Measurements from ENCODE around the gene PTCH2. TPM values are rescaled to one million over a fixed set of nuclear protein-coding genes. Genes with fewer than 3 reads are reported as not detected.

PTCH2 gene
- total RNA-seq, 2 donors from 2014 or later, result 1.8 to 3.2 TPM

GRCh38 chr1:44810101-44810761, 32.8 kb downstream of the PTCH2 start:
- no peaks in the 10 kb centered on the region for H3K9me3 Mint-ChIP-seq
- peak overlapping the region; percentile 88 for H3K27ac Mint-ChIP-seq
- peaks cover 8 to 17% of the 10 kb centered on the region in 2 donors for H3K36me3 Mint-ChIP-seq (ENCODE audit: insufficient read depth in 2 of 2)
- peaks cover 83% of the 10 kb centered on the region for H3K4me1 Mint-ChIP-seq (ENCODE audit: low read depth)
- peak overlapping the region; percentile 84 to 99 for H3K4me3 Mint-ChIP-seq
- no peaks in the 10 kb centered on the region for H3K27me3 Mint-ChIP-seq (ENCODE audit: low read depth)
- no peak for ATAC-seq (replicated peaks in 1 of 2)
- DNase-seq, result peak; percentile 40 to 47

DNA sequence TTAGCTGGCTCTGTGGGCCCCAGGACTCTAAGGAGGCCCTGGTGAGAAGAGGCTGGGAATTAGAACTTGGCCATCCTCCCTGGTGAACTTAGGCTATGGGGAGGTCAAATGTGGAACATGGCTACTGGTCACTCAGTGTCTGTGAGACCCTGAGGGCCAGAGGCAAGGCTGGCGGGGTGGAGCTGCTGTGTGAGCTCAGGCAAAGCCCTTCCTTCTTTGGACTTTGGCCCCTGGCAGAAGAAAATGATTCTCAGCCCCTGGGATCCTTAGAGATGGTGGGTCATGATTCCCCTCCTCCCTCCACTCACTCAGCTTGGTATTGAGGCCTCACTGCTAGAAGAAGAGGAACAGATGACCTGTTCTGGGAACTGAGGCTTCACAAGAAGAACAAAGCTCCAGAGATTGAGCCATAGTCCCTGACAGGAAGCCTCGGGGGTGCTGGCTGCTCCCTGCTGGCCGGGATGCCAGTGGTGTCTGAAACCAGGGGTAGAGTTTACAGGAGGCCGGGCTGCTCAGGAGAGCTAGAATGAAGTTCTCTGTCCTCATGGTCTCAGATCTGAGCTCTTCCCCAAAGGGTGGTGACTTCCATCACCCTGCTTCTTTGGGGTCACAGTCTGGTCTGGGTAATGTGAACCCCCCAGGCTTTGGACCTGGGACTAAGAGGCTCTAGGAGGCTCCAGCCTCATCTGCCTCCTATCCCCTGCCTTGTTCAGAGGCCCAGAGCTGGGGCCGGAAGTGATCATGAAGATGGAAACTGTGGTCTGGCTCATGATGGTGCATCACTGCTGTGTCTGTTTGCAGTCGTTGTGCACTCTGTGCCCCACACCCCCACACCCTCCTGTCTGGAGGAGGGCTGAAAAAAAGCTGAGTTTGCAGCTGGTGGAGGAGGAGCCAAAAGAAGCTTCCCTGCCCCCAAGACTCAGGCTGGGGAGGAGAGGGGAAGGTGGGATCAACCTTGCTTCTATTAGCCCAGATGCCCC, 33.8 kb downstream of the PTCH2 start:
- DNase-seq (peak; percentile 88 to 91), ATAC-seq (replicated peaks in 1 of 2) (peak; percentile 67 to 68)
- Mint-ChIP-seq H3K4me3 (peak overlapping the region; percentile 84 to 99), H3K9me3 (no peaks in the 10 kb centered on the region), H3K4me1 (ENCODE audit: low read depth) (peaks cover 83% of the 10 kb centered on the region), H3K36me3 (ENCODE audit: insufficient read depth in 2 of 2) (peaks cover 6 to 20% of the 10 kb centered on the region in 2 donors), H3K27me3 (ENCODE audit: low read depth) (no peaks in the 10 kb centered on the region), H3K27ac (peak overlapping the region; percentile 88)

DNA sequence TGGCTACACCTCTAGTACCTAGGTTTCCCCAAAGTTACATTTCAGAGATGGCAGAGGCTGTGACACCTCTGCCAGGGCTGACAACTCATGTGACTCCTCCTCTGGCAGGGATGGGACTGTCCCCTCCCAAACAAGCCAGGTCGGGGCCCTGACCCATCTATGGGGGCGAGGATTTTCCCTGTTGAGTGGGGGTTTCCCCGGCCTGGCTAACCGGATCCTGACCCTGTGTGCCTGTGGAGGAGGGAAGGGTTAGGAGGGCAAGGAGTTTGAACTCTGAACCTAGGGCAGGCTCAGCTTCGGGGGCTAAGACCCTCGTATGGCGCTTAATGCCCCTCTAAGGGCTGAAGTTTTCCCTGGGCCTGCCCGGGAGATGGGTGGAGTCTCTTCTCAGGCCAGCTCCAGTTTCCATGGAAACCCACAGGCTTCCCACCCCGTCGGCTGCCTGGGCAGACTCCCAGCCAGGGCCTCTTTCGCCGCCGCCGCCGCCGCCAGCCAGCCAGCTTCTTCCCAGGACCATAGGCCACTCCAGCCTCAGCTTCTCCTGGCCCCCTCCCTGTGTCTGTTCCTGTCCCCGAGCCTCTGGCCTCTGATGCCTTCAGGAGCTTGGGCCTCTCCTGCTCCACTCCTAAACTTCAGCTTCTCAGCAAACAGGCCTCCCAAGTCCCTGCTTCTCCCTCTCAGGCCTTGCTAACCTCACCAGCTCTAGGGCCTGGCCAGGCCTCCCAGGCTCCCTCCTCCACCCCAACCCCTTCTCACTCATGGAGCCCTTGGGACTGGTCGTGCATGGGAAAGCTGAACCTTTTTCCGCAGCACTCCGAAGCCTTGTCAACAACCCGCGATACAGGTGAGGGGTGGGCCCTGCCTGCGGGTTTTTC, 34.8 kb downstream of the PTCH2 start, which contains the start of gene BTBD19:
BTBD19 (plus strand) TSS at position 461 of the 875 bp plus-strand sequence; CDS start at position 759, 298 bp downstream.
- Mint-ChIP-seq H3K27ac (peak within 1 kb of the TSS; percentile 95), H3K4me3 (peak within 1 kb of the TSS; percentile 84 to 99), H3K4me1 (ENCODE audit: low read depth) (peaks cover 88% of the 10 kb centered on the region), H3K36me3 (ENCODE audit: insufficient read depth in 2 of 2) (peaks cover 7 to 22% of the 10 kb centered on the region in 2 donors), H3K9me3 (no peaks in the 10 kb centered on the region), H3K27me3 (ENCODE audit: low read depth) (no peaks in the 10 kb centered on the region)
- ATAC-seq (replicated peaks in 1 of 2) (peak; percentile 40 to 45), DNase-seq (peak; percentile 78 to 82)

- ATAC-seq (replicated peaks in 1 of 2), result peak; percentile 58 to 67
- Mint-ChIP-seq H3K27me3 (ENCODE audit: low read depth) (no peaks in the 10 kb centered on the region), H3K27ac (peak overlapping the region; percentile 94), H3K9me3 (no peaks in the 10 kb centered on the region), H3K4me1 (ENCODE audit: low read depth) (peaks cover 94% of the 10 kb centered on the region), H3K4me3 (peak overlapping the region; percentile 84 to 99), H3K36me3 (ENCODE audit: insufficient read depth in 2 of 2) (peaks cover 11 to 28% of the 10 kb centered on the region in 2 donors)
- DNase-seq, result peak; percentile 86 to 89
Observed at GRCh38 chr1:44807364-44808062, 35.5 kb downstream of the PTCH2 start.

DNA sequence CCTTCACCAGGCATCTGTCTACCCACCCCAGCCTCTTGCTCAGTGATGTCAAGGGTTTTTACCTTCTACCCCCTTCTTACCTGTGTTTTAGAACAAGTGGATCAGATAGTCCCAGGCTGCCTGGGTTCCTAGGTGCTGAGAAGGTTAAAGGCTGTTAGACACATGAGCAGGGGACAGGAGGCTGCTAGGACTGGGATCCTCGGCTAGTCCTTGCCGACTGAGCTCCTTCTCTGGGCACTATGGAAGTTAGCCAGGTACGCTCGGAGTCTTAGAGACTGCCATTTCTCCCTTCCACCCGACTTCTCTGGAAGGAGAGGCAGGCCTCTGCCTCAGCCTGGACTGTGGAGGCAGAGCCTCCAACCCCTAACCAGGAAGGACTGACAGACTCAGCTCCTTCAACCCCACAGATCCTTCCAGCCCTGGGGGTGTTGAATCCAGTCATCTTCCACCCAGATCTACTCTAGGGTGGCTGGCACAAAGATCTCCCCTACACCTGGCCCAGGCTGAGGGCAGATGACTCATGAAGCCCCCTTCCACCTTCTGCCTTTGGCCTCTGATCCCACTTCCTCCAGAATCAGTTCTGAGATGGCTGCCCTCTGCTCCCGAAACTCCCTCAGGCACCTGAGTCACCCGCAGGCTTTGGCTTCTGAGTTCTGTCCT, 36.2 kb downstream of the PTCH2 start, which contains the start of gene DYNLT4:
DYNLT4 (minus strand) TSS at position 648 of the 660 bp plus-strand sequence. CDS start 683 bp downstream, outside the sequence.
- Mint-ChIP-seq H3K9me3 (no peaks in the 10 kb centered on the region), H3K27me3 (ENCODE audit: low read depth) (no peaks in the 10 kb centered on the region), H3K27ac (peak within 1 kb of the TSS; percentile 94), H3K4me3 (peak within 1 kb of the TSS; percentile 84 to 99), H3K4me1 (ENCODE audit: low read depth) (peaks cover 94% of the 10 kb centered on the region), H3K36me3 (ENCODE audit: insufficient read depth in 2 of 2) (peaks cover 15 to 33% of the 10 kb centered on the region in 2 donors)
- peak in 1 of 2 donors; percentile 20 for ATAC-seq (replicated peaks in 1 of 2)
- DNase-seq, result no peak

- peaks cover 90% of the 10 kb centered on the region for H3K4me1 Mint-ChIP-seq (ENCODE audit: low read depth)
- no peak overlapping the region for H3K27ac Mint-ChIP-seq
- DNase-seq, result no peak
- no peaks in the 10 kb centered on the region for H3K9me3 Mint-ChIP-seq
- H3K36me3 Mint-ChIP-seq (ENCODE audit: insufficient read depth in 2 of 2), result peaks cover 15 to 34% of the 10 kb centered on the region in 2 donors
- H3K27me3 Mint-ChIP-seq (ENCODE audit: low read depth), result no peaks in the 10 kb centered on the region
- peak overlapping the region in 1 of 2 donors; percentile 8 for H3K4me3 Mint-ChIP-seq
- no peak for ATAC-seq (replicated peaks in 1 of 2)
Observed at GRCh38 chr1:44806025-44806703, 36.9 kb downstream of the PTCH2 start.

- DNase-seq (no peak), ATAC-seq (replicated peaks in 1 of 2) (no peak)
- Mint-ChIP-seq H3K4me1 (ENCODE audit: low read depth) (peaks cover 83% of the 10 kb centered on the region), H3K9me3 (no peaks in the 10 kb centered on the region), H3K27me3 (ENCODE audit: low read depth) (no peaks in the 10 kb centered on the region), H3K36me3 (ENCODE audit: insufficient read depth in 2 of 2) (peaks cover 16 to 36% of the 10 kb centered on the region in 2 donors), H3K4me3 (peak overlapping the region; percentile 42 to 48), H3K27ac (peak overlapping the region; percentile 69)
Observed at GRCh38 chr1:44805311-44806024, 37.6 kb downstream of the PTCH2 start.

- ATAC-seq (replicated peaks in 1 of 2), result no peak
- DNase-seq, result no peak
- Mint-ChIP-seq H3K27ac (peak overlapping the region; percentile 78), H3K4me3 (peak overlapping the region; percentile 84 to 93), H3K9me3 (no peaks in the 10 kb centered on the region), H3K27me3 (ENCODE audit: low read depth) (no peaks in the 10 kb centered on the region), H3K36me3 (ENCODE audit: insufficient read depth in 2 of 2) (peaks cover 16 to 35% of the 10 kb centered on the region in 2 donors), H3K4me1 (ENCODE audit: low read depth) (peaks cover 79% of the 10 kb centered on the region)
Observed at GRCh38 chr1:44803312-44804095, 39.5 kb downstream of the PTCH2 start.

- peak overlapping the region; percentile 84 to 93 for H3K4me3 Mint-ChIP-seq
- no peaks in the 10 kb centered on the region for H3K9me3 Mint-ChIP-seq
- peaks cover 79% of the 10 kb centered on the region for H3K4me1 Mint-ChIP-seq (ENCODE audit: low read depth)
- H3K27ac Mint-ChIP-seq, result peak overlapping the region; percentile 78
- H3K36me3 Mint-ChIP-seq (ENCODE audit: insufficient read depth in 2 of 2), result peaks cover 16 to 35% of the 10 kb centered on the region in 2 donors
- H3K27me3 Mint-ChIP-seq (ENCODE audit: low read depth), result no peaks in the 10 kb centered on the region
- DNase-seq, result no peak
- ATAC-seq (replicated peaks in 1 of 2), result no peak
Observed at GRCh38 chr1:44803062-44803311, 40.1 kb downstream of the PTCH2 start.

DNA sequence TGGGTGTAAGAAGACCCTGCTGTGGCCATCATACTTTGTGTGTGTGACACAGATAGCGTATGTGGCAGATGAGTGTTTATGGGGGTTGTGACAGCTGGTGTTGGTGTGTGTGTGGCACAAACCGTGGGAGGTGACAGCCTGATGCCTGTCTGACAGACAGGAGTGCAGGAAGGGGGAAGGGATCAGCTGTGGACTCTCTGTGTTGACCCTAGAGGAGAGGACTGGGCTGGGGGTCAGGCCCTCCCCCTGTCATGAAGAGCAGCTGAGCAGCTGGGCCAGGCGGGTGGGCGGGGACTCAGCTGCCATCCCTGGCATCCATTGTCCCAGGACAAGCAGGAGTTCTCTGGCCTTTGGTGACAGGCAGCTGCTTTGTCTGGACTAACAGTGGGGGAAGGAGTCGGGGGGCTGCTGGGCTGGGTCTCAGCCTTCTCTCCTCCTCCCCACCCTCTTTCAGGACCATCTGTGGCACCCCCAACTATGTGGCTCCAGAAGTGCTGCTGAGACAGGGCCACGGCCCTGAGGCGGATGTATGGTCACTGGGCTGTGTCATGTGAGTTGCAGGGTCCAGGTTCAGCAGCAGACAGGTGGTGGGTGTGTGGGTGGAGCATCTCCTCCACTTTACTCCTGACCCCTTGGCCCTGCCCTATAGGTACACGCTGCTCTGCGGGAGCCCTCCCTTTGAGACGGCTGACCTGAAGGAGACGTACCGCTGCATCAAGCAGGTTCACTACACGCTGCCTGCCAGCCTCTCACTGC, 40.6 kb downstream of the PTCH2 start:
- Mint-ChIP-seq H3K36me3 (ENCODE audit: insufficient read depth in 2 of 2) (peaks cover 16 to 34% of the 10 kb centered on the region in 2 donors), H3K27ac (peak overlapping the region; percentile 78), H3K27me3 (ENCODE audit: low read depth) (no peaks in the 10 kb centered on the region), H3K4me1 (ENCODE audit: low read depth) (peaks cover 74% of the 10 kb centered on the region), H3K4me3 (peak overlapping the region; percentile 84 to 93), H3K9me3 (no peaks in the 10 kb centered on the region)
- ATAC-seq (replicated peaks in 1 of 2) (no peak), DNase-seq (no peak)

Data from activated T-cell treated with anti-CD3 and anti-CD28 coated beads, Interleukin-2, amount 50 U/mL, for 72 hours (primary cell).